Lung microvascular endothelial cell (primary cell): ENCODE measurements around the gene TTC22. TPM values are rescaled to one million over a fixed set of nuclear protein-coding genes. Genes with fewer than 3 reads are reported as not detected.

Experiments
- DNase-seq, 2 donors: peaks; one replicate each; pipeline versions ENCODE4 v3.0.0 to v3.0.0-alpha.2; 2010; ENCODE audit warnings: low read depth in 2 of 2
- total RNA-seq: library from RNA; depleted of rRNA; stranded (reverse); fragments of >200 nt; gene quantifications from 2 replicates; pipeline ENCODE4 v1.2.1, GENCODE V29; 2014

The TTC22 gene
- total RNA-seq, 1 donor from 2014 or later, result not detected

- no peak for DNase-seq
Measured at GRCh38 chr1:54808443-54809207, 7.5 kb upstream of the TTC22 start.

- no peak for DNase-seq
Measured at GRCh38 chr1:54807756-54808155, 6.6 kb upstream of the TTC22 start.

- no peak for DNase-seq
Measured at GRCh38 chr1:54806931-54807611, 5.9 kb upstream of the TTC22 start.

GRCh38 chr1:54805981-54806381 is 4.9 kb upstream of the TTC22 start:
- DNase-seq, result no peak

GRCh38 chr1:54805466-54805865 is 4.3 kb upstream of the TTC22 start:
- no peak for DNase-seq

GRCh38 chr1:54804471-54805132 is 3.5 kb upstream of the TTC22 start:
- peak in 1 of 2 donors; percentile 24 for DNase-seq

- DNase-seq, result peak in 1 of 2 donors; percentile 63
Measured at GRCh38 chr1:54803761-54804470, 2.8 kb upstream of the TTC22 start.

GRCh38 chr1:54800041-54800898 is 853 bp downstream of the TTC22 start:
- no peak for DNase-seq

- DNase-seq, result peak in 1 of 2 donors; percentile 10
Measured at GRCh38 chr1:54798769-54799641, 2.1 kb downstream of the TTC22 start.

- DNase-seq, result no peak
Measured at GRCh38 chr1:54798206-54798605, 2.9 kb downstream of the TTC22 start.

- DNase-seq, result no peak
Measured at GRCh38 chr1:54796902-54797301, 4.2 kb downstream of the TTC22 start.

- DNase-seq, result no peak
Measured at GRCh38 chr1:54795841-54796468, 5.2 kb downstream of the TTC22 start.

GRCh38 chr1:54795356-54795665 is 5.8 kb downstream of the TTC22 start:
- DNase-seq, result no peak

GRCh38 chr1:54794451-54795355 is 6.4 kb downstream of the TTC22 start:
- peak; percentile 33 to 44 for DNase-seq

GRCh38 chr1:54792686-54793282 is 8.3 kb downstream of the TTC22 start:
- no peak for DNase-seq

GRCh38 chr1:54791880-54792522 is 9.1 kb downstream of the TTC22 start:
- peak; percentile 48 to 51 for DNase-seq

GRCh38 chr1:54788459-54788858 is 12.7 kb downstream of the TTC22 start:
- no peak for DNase-seq

GRCh38 chr1:54787604-54788003 is 13.5 kb downstream of the TTC22 start:
- DNase-seq, result no peak
